Parathyroid adenoma (tissue), 2 donors: ENCODE measurements around the gene PIGL.
"Not testable (repeated sequence)": the region's sequence is repeated elsewhere in the genome, so short reads cannot be mapped to it uniquely, and the experiment has no call there.

Experiments
- H2AFZ ChIP-seq: fragments of 300-600 bp; sonication (generic); one replicate; pipeline ENCODE4 v1.7.0; 2017; ENCODE audit warnings: antibody characterized with exemption, mild to moderate bottlenecking
- H3K27ac ChIP-seq: fragments of 300-600 bp; sonication (generic); one replicate; pipeline ENCODE4 v1.7.0; 2017
- H3K27me3 ChIP-seq: fragments of 300-600 bp; sonication (generic); one replicate; pipeline ENCODE4 v1.7.0; 2017; ENCODE audit warnings: low read length; ENCODE audit not compliant: control insufficient read depth, insufficient read depth
- H3K36me3 ChIP-seq: fragments of 300-600 bp; sonication (generic); one replicate; pipeline ENCODE4 v1.7.0; 2017; ENCODE audit warnings: low read length; ENCODE audit not compliant: control insufficient read depth, insufficient read depth
- H3K4me1 ChIP-seq: fragments of 300-600 bp; sonication (generic); one replicate; pipeline ENCODE4 v1.7.0; 2017; ENCODE audit warnings: control low read depth
- H3K4me2 ChIP-seq: fragments of 300-600 bp; sonication (generic); one replicate; pipeline ENCODE4 v1.7.0; 2017; ENCODE audit warnings: low read length
- H3K4me3 ChIP-seq: fragments of 300-600 bp; sonication (generic); one replicate; pipeline ENCODE4 v1.7.0; 2017; ENCODE audit warnings: low read depth, low read length
- H3K79me2 ChIP-seq: fragments of 300-600 bp; sonication (generic); one replicate; pipeline ENCODE4 v1.7.0; 2017; ENCODE audit warnings: control low read depth
- H3K9ac ChIP-seq: fragments of 300-600 bp; sonication (generic); one replicate; pipeline ENCODE4 v1.7.0; 2017; ENCODE audit warnings: mild to moderate bottlenecking
- H3K9me3 ChIP-seq: fragments of 300-600 bp; sonication (generic); one replicate; pipeline ENCODE4 v1.7.0; 2017; ENCODE audit warnings: low read length; ENCODE audit not compliant: control insufficient read depth
- TF ChIP-seq, protein P1 (sequence below): fragments of 300-600 bp; sonication (generic); IDR thresholded peaks from one replicate; pipeline ENCODE4 v1.7.0; 2017; ENCODE audit warnings: antibody characterized with exemption, mild to moderate bottlenecking
- donor health status: primary hyperparathyroidism.

Gene PIGL

DNA sequence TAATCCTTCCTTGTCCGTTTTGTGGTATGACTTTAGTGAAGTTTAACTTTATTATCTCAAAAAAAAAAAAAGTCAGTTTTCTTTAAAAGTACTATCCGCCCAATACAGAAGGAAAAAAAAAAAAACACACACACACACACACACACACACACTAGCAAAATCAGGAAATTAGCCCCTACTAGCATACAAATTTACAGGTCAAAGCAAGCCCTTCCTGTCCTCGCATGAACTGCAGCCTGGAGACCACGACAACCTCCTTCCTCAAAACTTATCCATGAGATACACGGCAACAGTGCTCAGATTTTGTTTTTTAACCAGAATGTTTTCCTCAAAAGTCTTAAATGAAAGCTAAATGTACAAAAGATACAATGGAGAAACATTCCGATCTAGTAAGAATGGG is 17.9 kb upstream of the PIGL start:
- peaks cover 8% of the 10 kb centered on the region for H3K4me1 ChIP-seq
- peaks cover 20% of the 10 kb centered on the region for H3K79me2 ChIP-seq
- H3K36me3 ChIP-seq, result no peaks in the 10 kb centered on the region
- no peak overlapping the region for H2AFZ ChIP-seq
- no peak overlapping the region for H3K4me3 ChIP-seq
- no peaks in the 10 kb centered on the region for H3K9me3 ChIP-seq
- TF ChIP-seq, protein P1, sequence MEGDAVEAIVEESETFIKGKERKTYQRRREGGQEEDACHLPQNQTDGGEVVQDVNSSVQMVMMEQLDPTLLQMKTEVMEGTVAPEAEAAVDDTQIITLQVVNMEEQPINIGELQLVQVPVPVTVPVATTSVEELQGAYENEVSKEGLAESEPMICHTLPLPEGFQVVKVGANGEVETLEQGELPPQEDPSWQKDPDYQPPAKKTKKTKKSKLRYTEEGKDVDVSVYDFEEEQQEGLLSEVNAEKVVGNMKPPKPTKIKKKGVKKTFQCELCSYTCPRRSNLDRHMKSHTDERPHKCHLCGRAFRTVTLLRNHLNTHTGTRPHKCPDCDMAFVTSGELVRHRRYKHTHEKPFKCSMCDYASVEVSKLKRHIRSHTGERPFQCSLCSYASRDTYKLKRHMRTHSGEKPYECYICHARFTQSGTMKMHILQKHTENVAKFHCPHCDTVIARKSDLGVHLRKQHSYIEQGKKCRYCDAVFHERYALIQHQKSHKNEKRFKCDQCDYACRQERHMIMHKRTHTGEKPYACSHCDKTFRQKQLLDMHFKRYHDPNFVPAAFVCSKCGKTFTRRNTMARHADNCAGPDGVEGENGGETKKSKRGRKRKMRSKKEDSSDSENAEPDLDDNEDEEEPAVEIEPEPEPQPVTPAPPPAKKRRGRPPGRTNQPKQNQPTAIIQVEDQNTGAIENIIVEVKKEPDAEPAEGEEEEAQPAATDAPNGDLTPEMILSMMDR, result no peak
- no peak overlapping the region for H3K27ac ChIP-seq
- no peak overlapping the region for H3K4me2 ChIP-seq
- no peaks in the 10 kb centered on the region for H3K27me3 ChIP-seq
- no peak overlapping the region for H3K9ac ChIP-seq

DNA sequence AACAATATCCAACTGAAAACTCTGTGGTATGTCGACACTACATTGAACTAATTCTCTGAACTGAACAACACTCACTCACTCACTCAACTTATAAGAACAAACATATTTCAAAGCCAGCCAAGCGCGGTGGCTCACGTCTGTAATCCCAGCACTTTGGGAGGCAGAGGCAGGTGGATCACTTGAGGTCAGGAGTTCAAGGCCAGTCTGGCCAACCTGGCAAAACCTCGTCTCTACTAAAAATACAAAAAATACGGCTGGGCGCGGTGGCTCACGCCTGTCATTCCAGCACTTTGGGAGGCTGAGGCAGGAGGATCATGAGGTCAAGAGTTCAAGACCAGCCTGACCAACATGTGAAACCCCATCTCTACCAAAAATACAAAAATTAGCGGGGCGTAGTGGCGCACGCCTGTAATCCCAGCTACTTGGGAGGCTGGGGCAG is 15.3 kb upstream of the PIGL start:
- not testable (repeated sequence) for H3K4me2 ChIP-seq, H3K27ac ChIP-seq, H3K9ac ChIP-seq, H3K36me3 ChIP-seq, H3K9me3 ChIP-seq, H3K4me1 ChIP-seq, H3K4me3 ChIP-seq, H3K27me3 ChIP-seq, H2AFZ ChIP-seq
- peaks cover 32% of the 10 kb centered on the region for H3K79me2 ChIP-seq

DNA sequence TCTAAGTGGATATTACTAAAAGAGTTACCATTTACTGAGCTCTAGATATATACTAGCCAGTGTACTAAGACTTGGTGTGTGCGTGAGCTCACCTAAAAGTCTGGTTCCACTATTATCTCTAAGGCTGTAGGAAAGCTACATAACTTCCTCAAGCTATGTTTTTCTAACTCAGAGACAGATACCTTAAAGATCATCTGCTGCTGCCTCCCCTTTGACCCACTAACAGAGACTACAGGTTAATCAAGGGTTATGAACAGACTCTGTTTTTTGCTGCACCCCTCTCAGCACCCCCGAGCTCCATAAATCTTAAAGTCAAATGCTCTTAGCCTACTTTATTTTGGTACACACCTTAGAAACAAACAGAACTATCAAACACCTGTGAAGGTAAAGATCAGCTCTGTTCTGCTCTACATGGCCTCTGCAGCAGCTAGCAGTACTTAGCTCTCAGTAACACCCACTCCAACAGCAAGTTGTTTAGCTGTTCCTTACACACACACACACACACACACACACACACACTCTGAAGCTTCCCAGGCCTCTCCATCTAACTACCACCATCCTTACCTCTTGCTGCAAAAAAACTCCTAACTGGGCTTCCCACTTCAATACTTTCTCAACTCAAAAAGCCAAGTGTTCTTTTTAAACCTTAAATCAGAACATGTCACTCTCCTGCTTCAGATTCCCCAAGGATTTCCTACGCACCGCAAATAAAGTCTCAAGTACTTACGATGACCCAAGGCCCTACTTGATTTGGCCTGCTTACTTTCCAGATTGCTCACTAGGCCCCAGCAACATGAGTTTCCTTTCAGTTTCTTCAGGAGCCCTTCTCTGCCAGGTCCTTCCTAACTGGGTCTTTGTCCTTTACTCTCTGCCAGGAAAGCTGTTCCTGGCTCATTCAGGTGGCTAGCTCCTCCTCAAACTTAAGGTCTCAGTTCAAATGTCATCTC is 14.2 kb upstream of the PIGL start:
- H3K4me3 ChIP-seq, H3K27me3 ChIP-seq, H3K36me3 ChIP-seq, H3K9ac ChIP-seq, H3K4me2 ChIP-seq, H3K9me3 ChIP-seq, H2AFZ ChIP-seq, H3K27ac ChIP-seq, H3K4me1 ChIP-seq: not testable (repeated sequence)
- peaks cover 32% of the 10 kb centered on the region for H3K79me2 ChIP-seq

DNA sequence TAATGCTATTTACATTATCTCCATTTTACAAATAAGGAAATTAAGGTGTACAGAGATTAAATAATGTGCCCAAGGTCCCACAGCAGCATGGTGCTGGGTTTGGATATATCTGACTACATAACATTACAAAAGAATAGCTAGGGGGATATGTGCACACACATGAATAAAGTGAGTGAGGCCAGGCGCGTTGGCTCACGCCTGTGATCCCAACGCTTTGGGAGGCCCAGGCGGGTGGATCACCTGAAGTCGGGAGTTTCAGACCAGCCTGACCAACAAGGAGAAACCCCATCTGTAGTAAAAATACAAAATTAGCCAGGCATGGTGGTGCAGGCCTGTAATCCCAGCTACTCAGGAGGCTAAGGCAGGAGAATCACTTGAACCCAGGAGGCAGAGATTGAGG is 12.2 kb upstream of the PIGL start:
- H3K79me2 ChIP-seq, result peaks cover 37% of the 10 kb centered on the region
- H3K4me3 ChIP-seq, H3K27ac ChIP-seq, H3K4me2 ChIP-seq, H3K9ac ChIP-seq, H2AFZ ChIP-seq, H3K27me3 ChIP-seq, H3K36me3 ChIP-seq, H3K4me1 ChIP-seq, H3K9me3 ChIP-seq: not testable (repeated sequence)

DNA sequence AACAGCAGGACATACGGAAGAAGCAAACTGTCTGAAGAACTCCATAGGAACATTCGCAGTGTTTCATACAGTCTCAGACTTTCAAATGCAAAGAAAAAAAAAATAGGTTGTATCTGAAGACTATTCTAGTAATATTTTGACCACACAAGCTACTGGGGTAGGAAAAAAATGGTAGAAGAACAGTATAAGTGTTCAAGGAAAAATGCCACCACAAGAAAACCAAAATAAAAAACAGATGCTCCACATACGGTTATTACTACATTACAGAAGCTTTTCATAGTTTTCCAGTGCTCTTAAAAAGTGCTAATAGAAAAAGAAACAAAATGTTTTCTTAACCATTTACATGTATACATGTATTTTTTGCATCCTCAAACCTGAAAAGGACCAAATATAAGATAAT is 5.4 kb upstream of the PIGL start:
- Histone ChIP-seq H3K9me3 (no peaks in the 10 kb centered on the region), H3K27ac (no peak overlapping the region), H2AFZ (no peak overlapping the region), H3K36me3 (no peaks in the 10 kb centered on the region), H3K9ac (no peak overlapping the region), H3K27me3 (no peaks in the 10 kb centered on the region), H3K79me2 (peaks cover 45% of the 10 kb centered on the region), H3K4me2 (no peak overlapping the region), H3K4me3 (no peak overlapping the region), H3K4me1 (no peaks in the 10 kb centered on the region)
- TF ChIP-seq, protein P1, result no peak

DNA sequence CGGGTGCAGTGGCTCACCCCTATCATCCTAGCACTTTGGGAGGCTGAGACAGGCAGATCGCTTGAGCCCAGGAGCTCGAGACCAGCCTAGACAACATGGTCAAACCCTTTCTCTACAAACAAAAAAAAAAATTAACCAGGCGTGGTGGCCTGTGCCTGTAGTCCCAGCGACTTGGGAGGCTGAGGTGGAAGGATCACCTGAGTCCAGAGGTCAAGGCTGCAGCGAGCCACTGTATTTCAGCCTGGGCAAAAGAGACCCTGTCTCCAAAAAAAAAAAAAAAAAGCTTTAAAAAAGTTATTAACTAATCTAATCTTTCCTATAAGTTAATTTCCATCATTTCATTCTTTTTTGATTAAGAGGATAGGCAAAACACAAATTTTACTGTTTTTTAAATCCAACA is 4.2 kb upstream of the PIGL start:
- H3K79me2 ChIP-seq, result peaks cover 50% of the 10 kb centered on the region

More for the DNA sequence above, 4.2 kb upstream of the PIGL start:
- Histone ChIP-seq H3K4me1 (no peaks in the 10 kb centered on the region), H3K9me3 (no peaks in the 10 kb centered on the region), H3K27me3 (no peaks in the 10 kb centered on the region), H2AFZ (no peak overlapping the region), H3K4me2 (no peak overlapping the region), H3K36me3 (no peaks in the 10 kb centered on the region), H3K27ac (no peak overlapping the region), H3K9ac (no peak overlapping the region), H3K4me3 (no peak overlapping the region)
- TF ChIP-seq, protein P1, result no peak
